Liver (tissue), 3 donors: ENCODE results near the gene L3HYPDH.

Source experiments
- CTCF ChIP-seq: fragments of 150-350 bp; IDR thresholded peaks from 2 replicates; pipeline ENCODE4 v1.5.1; 2017; ENCODE audit warnings: improper control_type of control experiment, low read depth, low read length; ENCODE audit not compliant: missing input control
- EGR1 ChIP-seq, 2 donors: IDR thresholded peaks; 2 replicates each; pipeline ENCODE4 v1.6.1; 2016 to 2018; ENCODE audit warnings: antibody characterized with exemption in 2 of 2, low read depth in 2 of 2
- GABPA ChIP-seq, 2 donors: IDR thresholded peaks in 1 of 2; conservative IDR thresholded peaks in 1 of 2; 2 replicates each; pipeline ENCODE4 v1.6.1; 2016; ENCODE audit warnings: antibody characterized with exemption in 2 of 2, mild to moderate bottlenecking in 1 of 2, moderate library complexity in 1 of 2
- JUND ChIP-seq, 2 donors: IDR thresholded peaks; 2 replicates each; pipeline ENCODE4 v1.6.1; 2016; ENCODE audit warnings: antibody characterized with exemption in 2 of 2
- MAX ChIP-seq: IDR thresholded peaks from 2 replicates; pipeline ENCODE4 v1.6.1; 2016; ENCODE audit warnings: antibody characterized with exemption
- NR2F2 ChIP-seq: IDR thresholded peaks from 2 replicates; pipeline ENCODE4 v1.6.1; 2016; ENCODE audit warnings: antibody characterized with exemption
- TAF1 ChIP-seq: conservative IDR thresholded peaks from 2 replicates; pipeline ENCODE4 v1.6.1; 2016; ENCODE audit warnings: antibody characterized with exemption, mild to moderate bottlenecking
- YY1 ChIP-seq: IDR thresholded peaks from 2 replicates; pipeline ENCODE4 v1.6.1; 2016; ENCODE audit warnings: antibody characterized with exemption, mild to moderate bottlenecking
- TF ChIP-seq, protein P1 (sequence below): IDR thresholded peaks from 2 replicates; pipeline ENCODE4 v1.6.1; 2016; ENCODE audit warnings: antibody characterized with exemption, mild to moderate bottlenecking
- donor health status: healthy.
- donor health status: healthy.

DNA sequence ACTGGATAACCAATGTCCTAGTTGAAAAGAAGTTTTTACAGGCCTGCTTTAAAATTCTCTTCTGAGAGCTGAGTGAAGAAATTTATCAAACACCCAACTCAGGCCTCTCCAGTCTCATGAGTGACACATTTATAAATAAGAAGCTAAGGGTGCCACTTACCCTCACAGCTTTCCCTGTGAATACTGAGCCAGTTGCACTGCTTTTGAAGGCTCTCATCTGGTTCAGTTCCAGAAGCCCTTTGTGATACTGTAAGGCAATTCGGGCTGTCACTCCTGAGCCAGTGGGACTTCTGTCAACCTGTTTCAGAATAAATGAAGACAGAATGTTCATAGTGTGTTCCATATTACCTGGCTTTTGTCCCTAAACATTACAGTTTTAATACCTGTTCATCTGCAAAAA, 8.5 kb downstream of the L3HYPDH start:
- TF ChIP-seq CTCF (no peak), TAF1 (no peak), MAX (no peak), GABPA (IDR thresholded peaks at IDR 0.05 in 1 of 2, conservative IDR thresholded peaks at IDR 0.05 in 1 of 2) (no peak), JUND (IDR thresholded peaks at IDR 0.05) (no peak), EGR1 (IDR thresholded peaks at IDR 0.05; ENCODE audit: low read depth in 2 of 2) (no peak), NR2F2 (no peak), YY1 (no peak)
- TF ChIP-seq, protein P1, sequence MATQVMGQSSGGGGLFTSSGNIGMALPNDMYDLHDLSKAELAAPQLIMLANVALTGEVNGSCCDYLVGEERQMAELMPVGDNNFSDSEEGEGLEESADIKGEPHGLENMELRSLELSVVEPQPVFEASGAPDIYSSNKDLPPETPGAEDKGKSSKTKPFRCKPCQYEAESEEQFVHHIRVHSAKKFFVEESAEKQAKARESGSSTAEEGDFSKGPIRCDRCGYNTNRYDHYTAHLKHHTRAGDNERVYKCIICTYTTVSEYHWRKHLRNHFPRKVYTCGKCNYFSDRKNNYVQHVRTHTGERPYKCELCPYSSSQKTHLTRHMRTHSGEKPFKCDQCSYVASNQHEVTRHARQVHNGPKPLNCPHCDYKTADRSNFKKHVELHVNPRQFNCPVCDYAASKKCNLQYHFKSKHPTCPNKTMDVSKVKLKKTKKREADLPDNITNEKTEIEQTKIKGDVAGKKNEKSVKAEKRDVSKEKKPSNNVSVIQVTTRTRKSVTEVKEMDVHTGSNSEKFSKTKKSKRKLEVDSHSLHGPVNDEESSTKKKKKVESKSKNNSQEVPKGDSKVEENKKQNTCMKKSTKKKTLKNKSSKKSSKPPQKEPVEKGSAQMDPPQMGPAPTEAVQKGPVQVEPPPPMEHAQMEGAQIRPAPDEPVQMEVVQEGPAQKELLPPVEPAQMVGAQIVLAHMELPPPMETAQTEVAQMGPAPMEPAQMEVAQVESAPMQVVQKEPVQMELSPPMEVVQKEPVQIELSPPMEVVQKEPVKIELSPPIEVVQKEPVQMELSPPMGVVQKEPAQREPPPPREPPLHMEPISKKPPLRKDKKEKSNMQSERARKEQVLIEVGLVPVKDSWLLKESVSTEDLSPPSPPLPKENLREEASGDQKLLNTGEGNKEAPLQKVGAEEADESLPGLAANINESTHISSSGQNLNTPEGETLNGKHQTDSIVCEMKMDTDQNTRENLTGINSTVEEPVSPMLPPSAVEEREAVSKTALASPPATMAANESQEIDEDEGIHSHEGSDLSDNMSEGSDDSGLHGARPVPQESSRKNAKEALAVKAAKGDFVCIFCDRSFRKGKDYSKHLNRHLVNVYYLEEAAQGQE, result no peak
